ENCODE data around the gene ULBP3.

The ULBP3 gene

GRCh38 chr6:150027806-150028565 is 40.9 kb downstream of the ULBP3 start:
- no peaks in the 10 kb centered on the region for H3K9me3 ChIP-seq (ENCODE audit: low read length)
- no peak overlapping the region for H3K9ac ChIP-seq (ENCODE audit: low read length)
- H3K4me3 ChIP-seq (ENCODE audit: low read depth, low read length, poor library complexity, severe bottlenecking): no peak overlapping the region
- H3K27me3 ChIP-seq (ENCODE audit: insufficient read depth, low read length): peaks cover 5% of the 10 kb centered on the region; the same call in 1 of the 2 replicates
- no peaks in the 10 kb centered on the region for H3K9me2 ChIP-seq (ENCODE audit: low read depth, low read length)
- H4K20me1 ChIP-seq (ENCODE audit: insufficient read depth, low read length): no peaks in the 10 kb centered on the region
- H2AFZ ChIP-seq (ENCODE audit: low read length): no peak overlapping the region
- TF ChIP-seq EZH2 (IDR thresholded peaks at IDR 0.05; ENCODE audit: borderline replicate concordance, low read length): no peak
- no peak for TF ChIP-seq CTCF (IDR thresholded peaks at IDR 0.05; ENCODE audit: low read length)
- H3K27ac ChIP-seq (ENCODE audit: low read depth, low read length, poor library complexity, severe bottlenecking): no peak overlapping the region
- no peaks in the 10 kb centered on the region for H3F3A ChIP-seq (ENCODE audit: insufficient read depth, low read length)
- no peak overlapping the region for H3K4me2 ChIP-seq (ENCODE audit: low read length)
- no peaks in the 10 kb centered on the region for H3K36me3 ChIP-seq (ENCODE audit: insufficient read depth, low read length)
- no peaks in the 10 kb centered on the region for H3K79me2 ChIP-seq (ENCODE audit: insufficient read depth, low read length)
- peaks cover 9% of the 10 kb centered on the region for H3K4me1 ChIP-seq (ENCODE audit: insufficient read depth, low read length, severe bottlenecking)

- H3K9me2 ChIP-seq (ENCODE audit: low read depth, low read length): no peaks in the 10 kb centered on the region
- H3K4me3 ChIP-seq (ENCODE audit: low read depth, low read length, poor library complexity, severe bottlenecking): no peak overlapping the region
- no peak for TF ChIP-seq CTCF (IDR thresholded peaks at IDR 0.05; ENCODE audit: low read length)
- TF ChIP-seq EZH2 (IDR thresholded peaks at IDR 0.05; ENCODE audit: borderline replicate concordance, low read length): no peak
- H3K9me3 ChIP-seq (ENCODE audit: low read length): no peaks in the 10 kb centered on the region
- H3F3A ChIP-seq (ENCODE audit: insufficient read depth, low read length): no peaks in the 10 kb centered on the region
- H3K4me1 ChIP-seq (ENCODE audit: insufficient read depth, low read length, severe bottlenecking): peaks cover 9% of the 10 kb centered on the region
- no peaks in the 10 kb centered on the region for H4K20me1 ChIP-seq (ENCODE audit: insufficient read depth, low read length)
- H3K27ac ChIP-seq (ENCODE audit: low read depth, low read length, poor library complexity, severe bottlenecking): no peak overlapping the region
- no peaks in the 10 kb centered on the region for H3K79me2 ChIP-seq (ENCODE audit: insufficient read depth, low read length)
- H3K4me2 ChIP-seq (ENCODE audit: low read length): no peak overlapping the region
- no peak overlapping the region for H3K9ac ChIP-seq (ENCODE audit: low read length)
- H2AFZ ChIP-seq (ENCODE audit: low read length): no peak overlapping the region
- H3K27me3 ChIP-seq (ENCODE audit: insufficient read depth, low read length): peaks cover 5% of the 10 kb centered on the region; the same call in 1 of the 2 replicates
- no peaks in the 10 kb centered on the region for H3K36me3 ChIP-seq (ENCODE audit: insufficient read depth, low read length)
These were observed 41.7 kb downstream of the ULBP3 start for GRCh38 chr6:150026976-150027805.

DNA sequence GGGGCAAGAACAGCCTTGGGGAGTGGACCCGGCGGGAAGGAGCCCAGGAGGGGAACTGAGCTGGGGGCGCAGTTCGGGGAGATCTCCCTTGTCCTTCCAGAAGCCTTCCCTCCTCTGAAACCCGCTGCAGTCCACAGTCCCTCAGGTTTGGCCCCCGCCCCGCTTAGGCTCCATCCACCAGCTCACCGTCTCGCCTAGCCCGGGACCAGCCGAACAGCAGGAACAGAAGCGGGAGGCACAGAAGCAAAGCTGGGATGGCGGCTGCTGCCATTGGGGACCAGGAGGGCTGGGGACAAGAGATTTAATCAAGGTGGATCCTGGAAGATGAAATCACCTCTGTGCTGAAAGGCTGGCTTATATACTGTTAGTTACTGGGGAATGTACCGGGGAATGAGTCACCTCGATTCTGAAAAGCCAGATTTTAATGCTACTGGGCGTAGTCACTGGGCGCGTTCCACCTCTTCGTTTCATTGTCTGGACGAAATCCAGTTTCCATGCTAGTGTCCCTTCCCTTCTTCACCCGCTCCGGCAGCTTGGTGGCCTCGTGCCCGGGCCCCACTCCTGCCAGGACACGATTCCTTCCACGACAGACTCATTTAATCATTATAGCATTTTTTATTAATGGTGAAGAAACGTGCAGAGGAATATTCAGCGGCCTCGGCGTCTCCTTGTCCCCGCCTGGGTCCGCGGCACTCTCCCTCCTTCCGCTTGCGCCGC is 43.6 kb downstream of the ULBP3 start, which contains the start of gene RAET1L:
RAET1L (minus strand) TSS at position 332 of the 717 bp plus-strand sequence; CDS start at position 271, 61 bp downstream.
- Histone ChIP-seq H3K36me3 (ENCODE audit: insufficient read depth, low read length) (no peaks in the 10 kb centered on the region), H3F3A (ENCODE audit: insufficient read depth, low read length) (no peaks in the 10 kb centered on the region), H3K9ac (ENCODE audit: low read length) (no peak within 1 kb of the TSS), H3K9me2 (ENCODE audit: low read depth, low read length) (no peaks in the 10 kb centered on the region), H3K9me3 (ENCODE audit: low read length) (no peaks in the 10 kb centered on the region), H3K27me3 (ENCODE audit: insufficient read depth, low read length) (no peaks in the 10 kb centered on the region; the same call in 1 of the 2 replicates), H3K4me2 (ENCODE audit: low read length) (no peak within 1 kb of the TSS), H3K27ac (ENCODE audit: low read depth, low read length, poor library complexity, severe bottlenecking) (no peak within 1 kb of the TSS), H4K20me1 (ENCODE audit: insufficient read depth, low read length) (no peaks in the 10 kb centered on the region), H3K4me3 (ENCODE audit: low read depth, low read length, poor library complexity, severe bottlenecking) (no peak within 1 kb of the TSS), H3K79me2 (ENCODE audit: insufficient read depth, low read length) (no peaks in the 10 kb centered on the region), H3K4me1 (ENCODE audit: insufficient read depth, low read length, severe bottlenecking) (peaks cover 9% of the 10 kb centered on the region), H2AFZ (ENCODE audit: low read length) (no peak within 1 kb of the TSS)
- TF ChIP-seq CTCF (IDR thresholded peaks at IDR 0.05; ENCODE audit: low read length): no peak
- no peak for TF ChIP-seq EZH2 (IDR thresholded peaks at IDR 0.05; ENCODE audit: borderline replicate concordance, low read length)
